Endothelial cell of umbilical vein (primary cell): ENCODE results near the gene GGT5. TPM values are rescaled to one million over a fixed set of nuclear protein-coding genes. Genes with fewer than 3 reads are reported as not detected.
"Not testable (repeated sequence)": the region's sequence is repeated elsewhere in the genome, so short reads cannot be mapped to it uniquely, and the experiment has no call there.

Experiments used
- BruUV-seq: library from RNA; stranded (reverse); fragments of 400-500 nt; replicated peaks from 2 replicates; lab custom pipeline; 2021; lab: Mats Ljungman, UMichigan
- CTCF ChIA-PET: fragments of 300-600, 350-600 bp; sonication (Branson Sonifier 250); formaldehyde crosslinking; loops from one replicate; lab custom pipeline; 2021; ENCODE audit warnings: antibody characterized with exemption, inconsistent platforms; lab: Charles Lee
- POLR2A ChIA-PET: fragments of 300-600, 350-600 bp; sonication (Branson Sonifier 250); formaldehyde crosslinking; loops from one replicate; lab custom pipeline; 2021; ENCODE audit warnings: antibody characterized with exemption, inconsistent platforms; lab: Charles Lee
- DNase-seq: peaks from one replicate; pipeline ENCODE4 v3.0.0-alpha.2; 2011; ENCODE audit warnings: low read depth, low spot score
- FAIRE-seq: peaks from 2 replicates; lab custom pipeline; 2011; peaks lifted over from hg19 to GRCh38; lab: Jason Lieb, UNC
- H2AFZ ChIP-seq: 2 replicates; pipeline ENCODE4 v1.6.0; 2012; ENCODE audit warnings: low read depth, low read length, control low read depth, inconsistent platforms
- H3K27ac ChIP-seq: 2 replicates; pipeline ENCODE4 v1.5.1; 2011; ENCODE audit warnings: low read depth, mild to moderate bottlenecking, control low read depth, low read length, moderate library complexity; ENCODE audit not compliant: insufficient read depth
- H3K27me3 ChIP-seq, 2 experiments: 2 replicates each; pipeline versions ENCODE4 v1.6.0 to v1.6.1; 2011; ENCODE audit warnings: low read length in 2 of 2, mixed read lengths in 1 of 2; ENCODE audit not compliant: control insufficient read depth in 2 of 2, insufficient read depth in 2 of 2
- H3K36me3 ChIP-seq, 2 experiments: 2 replicates in 1 of 2; 3 replicates in 1 of 2; pipeline ENCODE4 v1.5.1; 2011; ENCODE audit warnings: low read length in 2 of 2, mild to moderate bottlenecking in 1 of 2, moderate library complexity in 1 of 2; ENCODE audit not compliant: control insufficient read depth in 2 of 2, insufficient read depth in 2 of 2; ENCODE audit errors: extremely low read depth in 1 of 2
- H3K4me1 ChIP-seq: 3 replicates; pipeline ENCODE4 v1.5.1; 2011; ENCODE audit warnings: mild to moderate bottlenecking, low read length; ENCODE audit not compliant: control insufficient read depth, insufficient read depth; ENCODE audit errors: extremely low read depth
- H3K4me2 ChIP-seq: 2 replicates; pipeline ENCODE4 v1.6.1; 2011; ENCODE audit warnings: low read length, control low read depth, mixed read lengths; ENCODE audit not compliant: insufficient read depth
- H3K4me3 ChIP-seq, 3 experiments: fragments of 200-600 bp in 1 of 3; sonication (generic), shearing (Covaris generic) in 1 of 3; replicated peaks in 1 of 3; 2 replicates each; pipeline ENCODE4 v1.5.1; 2011 to 2016; ENCODE audit warnings: control low read depth in 3 of 3, low read length in 3 of 3, mild to moderate bottlenecking in 2 of 3, inconsistent platforms in 1 of 3, low read depth in 1 of 3, moderate library complexity in 1 of 3; ENCODE audit not compliant: insufficient read depth in 1 of 3
- H3K79me2 ChIP-seq: 2 replicates; pipeline ENCODE4 v1.6.0; 2012; ENCODE audit warnings: low read length, inconsistent platforms; ENCODE audit not compliant: control insufficient read depth, insufficient read depth
- H3K9ac ChIP-seq: replicated peaks from 2 replicates; pipeline ENCODE3; 2011; ENCODE audit warnings: low read length, control low read depth; ENCODE audit not compliant: insufficient read depth; ENCODE audit errors: extremely low read depth
- H3K9me1 ChIP-seq: replicated peaks from 3 replicates; pipeline ENCODE4 v1.6.0; 2011; ENCODE audit warnings: mild to moderate bottlenecking, low read length; ENCODE audit not compliant: control insufficient read depth, insufficient read depth; ENCODE audit errors: extremely low read depth
- H3K9me3 ChIP-seq: replicated peaks from 2 replicates; pipeline ENCODE4 v1.5.1; 2012; ENCODE audit warnings: low read length, inconsistent platforms; ENCODE audit not compliant: control insufficient read depth, insufficient read depth
- H4K20me1 ChIP-seq: replicated peaks from 2 replicates; pipeline ENCODE3; 2011; ENCODE audit warnings: mild to moderate bottlenecking, low read length; ENCODE audit not compliant: control insufficient read depth, insufficient read depth; ENCODE audit errors: extremely low read depth
- CTCF ChIP-seq, 2 donors: IDR thresholded peaks; 1 replicate in 1 of 2; 2 replicates in 1 of 2; pipeline ENCODE4 v1.5.1; 2011; ENCODE audit warnings: low read length in 2 of 2, mild to moderate bottlenecking in 2 of 2, moderate library complexity in 2 of 2, control low read depth in 1 of 2, inconsistent platforms in 1 of 2, low read depth in 1 of 2; ENCODE audit not compliant: insufficient read depth in 1 of 2; ENCODE audit errors: extremely low read depth in 1 of 2
- EZH2 ChIP-seq: IDR thresholded peaks from 2 replicates; pipeline ENCODE4 v1.6.1; 2012; ENCODE audit warnings: borderline replicate concordance, low read depth, mild to moderate bottlenecking, moderate library complexity, low read length, inconsistent platforms; ENCODE audit not compliant: severe bottlenecking
- FOS ChIP-seq: IDR thresholded peaks from 2 replicates; pipeline ENCODE4 v1.6.1; 2011; ENCODE audit warnings: mild to moderate bottlenecking, low read length, moderate library complexity, borderline replicate concordance; ENCODE audit not compliant: insufficient read depth
- GATA2 ChIP-seq: IDR thresholded peaks from 2 replicates; pipeline ENCODE4 v1.7.0; 2011; ENCODE audit warnings: low read depth, mild to moderate bottlenecking, moderate library complexity, mixed read lengths, low read length; ENCODE audit not compliant: insufficient read length, insufficient read depth
- JUN ChIP-seq: IDR thresholded peaks from 2 replicates; pipeline ENCODE4 v1.6.1; 2011; ENCODE audit warnings: borderline replicate concordance, low read depth; ENCODE audit not compliant: insufficient read length, insufficient read depth
- MAX ChIP-seq: IDR thresholded peaks from 2 replicates; pipeline ENCODE4 v1.6.1; 2011; ENCODE audit not compliant: insufficient read depth, insufficient read length
- MYC ChIP-seq: IDR thresholded peaks from one replicate; pipeline ENCODE4 v1.6.1; 2011; ENCODE audit warnings: mild to moderate bottlenecking, low read depth, low read length
- POLR2A ChIP-seq: IDR thresholded peaks from 2 replicates; pipeline ENCODE4 v1.6.1; 2012; ENCODE audit warnings: low read depth, mild to moderate bottlenecking, control low read depth, low read length
- POLR2AphosphoS5 ChIP-seq: IDR thresholded peaks from 2 replicates; pipeline ENCODE4 v1.6.1; 2012; ENCODE audit warnings: low read depth, mild to moderate bottlenecking, control low read depth, low read length, moderate library complexity; ENCODE audit not compliant: insufficient read depth
- dilution Hi-C: fragments of 300-500 bp; cut with MboI; formaldehyde crosslinking; loops from one replicate; pipeline ENCODE4 v1.15.0; 2019; ENCODE audit warnings: low sequenced_read_pairs; ENCODE audit not compliant: extremely low pct_ligation_motif_present
- intact Hi-C: fragments of 100-400 bp; cut with micrococcal nuclease; formaldehyde crosslinking; loops from one replicate; pipeline ENCODE4 v1.10.0; 2022
- polyA plus RNA-seq, 4 experiments: library from polyadenylated mRNA; depleted of rRNA in 3 of 4; stranded (reverse) in 3 of 4; unstranded in 1 of 4; fragments of >200 nt; gene quantifications; 2 replicates each; pipeline versions ENCODE4 v1.2.1 to v1.2.3, GENCODE V29; 2011 to 2012; ENCODE audit warnings: missing spikeins in 1 of 4
- total RNA-seq: library from RNA; stranded (reverse); gene quantifications from 2 replicates; pipeline ENCODE4 v1.2.3, GENCODE V29; 2021

The GGT5 gene
- total and polyA plus RNA-seq, 2 donors (not counting 3 experiments of a cell fraction or from before 2014, with no cell fraction given): 45.9 to 293 TPM

GRCh38 chr22:24265734-24266133, 20.9 kb upstream of the GGT5 start:
- no peaks in the 10 kb centered on the region for H3K36me3 ChIP-seq
- H3K4me1 ChIP-seq: peaks cover 11% of the 10 kb centered on the region
- dilution Hi-C loops (no loop called here), intact Hi-C loops (no loop called here)
- H3K79me2 ChIP-seq: no peaks in the 10 kb centered on the region
- TF ChIP-seq JUN: no peak
- no peak for TF ChIP-seq MAX
- no peak for TF ChIP-seq POLR2A
- TF ChIP-seq POLR2AphosphoS5: no peak
- TF ChIP-seq GATA2: no peak
- TF ChIP-seq MYC: no peak
- TF ChIP-seq EZH2: no peak
- TF ChIP-seq FOS: no peak
- no peak for TF ChIP-seq CTCF (IDR thresholded peaks at IDR 0.05; ENCODE audit: extremely low read depth in 1 of 2, insufficient read depth in 1 of 2, low read depth in 1 of 2, low read length in 2 of 2)
- H3K4me3 ChIP-seq: no peak overlapping the region
- FAIRE-seq (no peak), DNase-seq (no peak)
- no peak overlapping the region for H3K4me2 ChIP-seq
- no peaks in the 10 kb centered on the region for H3K27me3 ChIP-seq
- H3K9me1 ChIP-seq: no peaks in the 10 kb centered on the region
- no peak overlapping the region for H3K9ac ChIP-seq
- H4K20me1 ChIP-seq: no peaks in the 10 kb centered on the region
- CTCF ChIA-PET: no interaction called here
- no peak overlapping the region for H2AFZ ChIP-seq
- no peak overlapping the region for H3K27ac ChIP-seq
- POLR2A ChIA-PET: no interaction called here
- no peaks in the 10 kb centered on the region for H3K9me3 ChIP-seq
- BruUV-seq: no TSS peak

GRCh38 chr22:24264329-24264896, 19.5 kb upstream of the GGT5 start:
- CTCF ChIA-PET, BruUV-seq, intact Hi-C loops: not testable (repeated sequence)

DNA sequence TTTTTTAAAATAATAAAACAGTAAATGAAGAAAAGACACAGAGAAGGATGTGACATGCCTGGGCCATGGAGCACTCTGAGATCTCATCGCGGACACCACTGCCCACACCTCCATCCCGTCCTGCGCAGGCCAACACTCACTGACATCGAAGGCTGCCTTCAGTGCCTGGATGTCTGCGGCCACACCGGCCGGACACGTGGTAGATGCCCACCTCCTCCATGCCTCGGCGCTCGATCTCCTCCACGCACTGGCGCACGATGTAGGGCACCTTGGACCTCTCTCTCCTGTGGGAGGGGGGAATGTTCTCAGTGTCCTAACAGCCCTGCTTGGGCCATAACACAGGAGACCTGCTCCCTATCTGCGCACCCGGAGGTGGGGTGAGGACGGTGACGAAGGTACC, 18.6 kb upstream of the GGT5 start:
- dilution Hi-C loops, H3K9ac ChIP-seq, H3K27ac ChIP-seq, DNase-seq, H3K36me3 ChIP-seq, POLR2A ChIA-PET, H3K4me3 ChIP-seq, BruUV-seq, H4K20me1 ChIP-seq, H2AFZ ChIP-seq, H3K9me1 ChIP-seq, H3K9me3 ChIP-seq, H3K27me3 ChIP-seq, intact Hi-C loops, H3K4me1 ChIP-seq, H3K79me2 ChIP-seq, H3K4me2 ChIP-seq, FAIRE-seq: not testable (repeated sequence)
- CTCF ChIA-PET: interaction anchor here (0.6 kb wide), 1 partner anchor 500 kb away, joined by 5 read pairs; the partner anchor contains the start of gene C22orf15

More at GRCh38 chr22:24264329-24264896, 19.5 kb upstream of the GGT5 start:
- H3K36me3 ChIP-seq, H3K9ac ChIP-seq, H3K4me3 ChIP-seq, H3K9me3 ChIP-seq, H2AFZ ChIP-seq, POLR2A ChIA-PET, H3K9me1 ChIP-seq, H3K4me1 ChIP-seq, H4K20me1 ChIP-seq, H3K27me3 ChIP-seq, H3K79me2 ChIP-seq, dilution Hi-C loops, FAIRE-seq: not testable (repeated sequence)
- peak; percentile 46 for DNase-seq
- Histone ChIP-seq H3K4me2 (peak overlapping the region; percentile 24), H3K27ac (peak overlapping the region; percentile 11)
